Testis (tissue), 2 donors: ENCODE results near the gene TCN1.

Experiments
- POLR2A ChIP-seq: fragments of 450-650 bp; IDR thresholded peaks from one replicate; pipeline ENCODE4 v1.6.1; 2017; ENCODE audit warnings: antibody characterized with exemption, mild to moderate bottlenecking, moderate library complexity
- TF ChIP-seq, protein P1 (sequence below), 3 experiments: fragments of 450-650 bp in 2 of 3; fragments of 200-600 bp in 1 of 3; sonication (generic) in 1 of 3; IDR thresholded peaks; one replicate each; pipeline ENCODE4 v1.5.1; 2016 to 2019; ENCODE audit warnings: antibody characterized with exemption in 3 of 3, mild to moderate bottlenecking in 2 of 3, moderate library complexity in 1 of 3

DNA sequence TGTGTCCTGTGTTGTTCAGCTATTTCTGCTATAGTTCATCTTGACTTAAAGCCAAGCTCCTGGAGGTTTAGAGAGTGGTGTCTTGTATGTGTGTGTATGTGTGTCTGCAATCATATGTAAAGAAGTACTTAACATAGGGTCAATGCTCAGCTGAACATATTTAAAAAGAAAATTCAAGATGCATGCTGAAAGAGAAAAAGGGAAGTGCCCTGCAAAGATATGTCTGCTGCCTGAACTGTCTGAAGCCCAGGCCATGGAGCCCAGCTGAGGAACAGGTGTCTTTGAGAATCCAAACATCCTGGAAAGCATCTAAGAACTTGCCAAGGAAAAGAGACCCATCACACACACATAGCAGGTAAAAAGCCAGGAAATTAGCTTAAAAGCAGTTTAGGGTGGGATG, 6.6 kb downstream of the TCN1 start:
- TF ChIP-seq, protein P1, sequence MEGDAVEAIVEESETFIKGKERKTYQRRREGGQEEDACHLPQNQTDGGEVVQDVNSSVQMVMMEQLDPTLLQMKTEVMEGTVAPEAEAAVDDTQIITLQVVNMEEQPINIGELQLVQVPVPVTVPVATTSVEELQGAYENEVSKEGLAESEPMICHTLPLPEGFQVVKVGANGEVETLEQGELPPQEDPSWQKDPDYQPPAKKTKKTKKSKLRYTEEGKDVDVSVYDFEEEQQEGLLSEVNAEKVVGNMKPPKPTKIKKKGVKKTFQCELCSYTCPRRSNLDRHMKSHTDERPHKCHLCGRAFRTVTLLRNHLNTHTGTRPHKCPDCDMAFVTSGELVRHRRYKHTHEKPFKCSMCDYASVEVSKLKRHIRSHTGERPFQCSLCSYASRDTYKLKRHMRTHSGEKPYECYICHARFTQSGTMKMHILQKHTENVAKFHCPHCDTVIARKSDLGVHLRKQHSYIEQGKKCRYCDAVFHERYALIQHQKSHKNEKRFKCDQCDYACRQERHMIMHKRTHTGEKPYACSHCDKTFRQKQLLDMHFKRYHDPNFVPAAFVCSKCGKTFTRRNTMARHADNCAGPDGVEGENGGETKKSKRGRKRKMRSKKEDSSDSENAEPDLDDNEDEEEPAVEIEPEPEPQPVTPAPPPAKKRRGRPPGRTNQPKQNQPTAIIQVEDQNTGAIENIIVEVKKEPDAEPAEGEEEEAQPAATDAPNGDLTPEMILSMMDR (IDR thresholded peaks at IDR 0.05) = no peak
- no peak for TF ChIP-seq POLR2A
